ES-I3 (cell line): Measurements from ENCODE around the gene SMPD3.
"Not testable (repeated sequence)": the region's sequence is repeated elsewhere in the genome, so short reads cannot be mapped to it uniquely, and the experiment has no call there.

ENCODE experiments used
- H3K36me3 ChIP-seq: 2 replicates; pipeline ENCODE4 v1.6.1; 2013; ENCODE audit warnings: mild to moderate bottlenecking, low read length, control low read depth, moderate library complexity; ENCODE audit not compliant: insufficient read depth
- H3K4me1 ChIP-seq: 2 replicates; pipeline ENCODE4 v1.6.1; 2013; ENCODE audit warnings: mild to moderate bottlenecking, control low read depth, low read length; ENCODE audit not compliant: insufficient read depth
- H3K9ac ChIP-seq: 2 replicates; pipeline ENCODE4 v1.6.1; 2013; ENCODE audit warnings: low read depth, mild to moderate bottlenecking, low read length, moderate library complexity
- H3K9me3 ChIP-seq: 2 replicates; pipeline ENCODE4 v1.6.1; 2013; ENCODE audit warnings: mild to moderate bottlenecking, low read length, moderate library complexity; ENCODE audit not compliant: control insufficient read depth, insufficient read depth

Gene SMPD3

DNA sequence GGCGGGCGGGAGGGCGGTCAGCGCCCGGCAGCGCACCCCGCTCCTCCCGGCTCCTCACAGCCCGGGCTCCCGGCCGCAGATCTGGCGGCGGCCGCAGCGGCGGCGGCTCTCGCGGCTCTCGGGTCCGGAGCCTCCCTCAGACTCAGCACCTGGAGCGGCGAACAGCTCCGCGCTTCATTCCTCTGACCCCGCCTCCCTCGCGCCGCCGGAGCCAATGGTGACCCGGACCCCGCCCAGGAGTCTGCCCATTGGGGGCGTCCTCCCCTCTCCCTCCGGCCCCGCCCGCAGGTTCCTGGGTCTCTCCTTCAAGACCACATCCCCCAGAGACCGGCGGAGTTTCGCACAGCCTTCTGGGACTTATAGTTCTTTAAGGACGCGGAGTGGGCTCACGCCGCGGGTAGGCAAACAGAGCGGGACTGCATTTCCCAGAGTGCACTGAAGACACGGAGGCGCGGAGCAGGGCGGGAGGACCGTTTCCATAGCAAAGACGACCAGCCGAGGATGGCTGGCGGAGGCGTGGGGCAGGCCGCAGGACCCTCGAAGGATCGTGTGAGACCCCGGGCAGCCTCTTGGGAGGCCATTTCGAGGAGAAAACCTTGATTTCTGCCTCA lies at the start of gene SMPD3:
Gene SMPD3 (minus strand): TSS at position 149 of the 611 bp plus-strand sequence. CDS start 76,327 bp downstream, outside the sequence.
- Histone ChIP-seq H3K36me3 (no peaks in the 10 kb centered on the region), H3K9ac (peak within 1 kb of the TSS; percentile 43; the same call in 1 of the 2 replicates), H3K9me3 (no peaks in the 10 kb centered on the region), H3K4me1 (no peaks in the 10 kb centered on the region)

DNA sequence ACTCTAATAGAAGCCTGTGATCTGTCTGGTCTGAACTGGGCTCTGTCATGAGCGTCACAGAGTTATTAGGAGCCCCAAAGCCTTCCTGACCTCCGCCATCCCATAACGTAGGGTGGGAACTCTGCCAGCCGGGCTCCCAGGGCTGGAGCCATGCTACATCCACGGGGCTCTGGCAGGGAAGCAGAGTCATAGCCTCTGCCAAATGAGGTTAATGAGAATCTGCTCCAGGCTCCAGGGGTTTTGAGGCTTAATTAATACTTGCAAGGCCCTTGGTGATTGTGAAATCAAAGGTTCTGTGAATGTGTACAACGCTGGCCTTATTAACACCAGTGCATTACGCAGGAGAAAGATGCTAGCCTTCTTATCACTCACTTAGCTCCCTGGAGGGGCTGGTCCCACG lies 48.4 kb upstream of the SMPD3 start:
- no peaks in the 10 kb centered on the region for H3K36me3 ChIP-seq
- H3K4me1 ChIP-seq: peaks cover 2% of the 10 kb centered on the region; the same call in 1 of the 2 replicates
- no peaks in the 10 kb centered on the region for H3K9me3 ChIP-seq
- H3K9ac ChIP-seq: no peak overlapping the region

GRCh38 chr16:68494261-68494660 lies 46.0 kb upstream of the SMPD3 start:
- H3K9ac ChIP-seq, H3K9me3 ChIP-seq, H3K36me3 ChIP-seq: not testable (repeated sequence)
- peaks cover 16% of the 10 kb centered on the region; the same call in 1 of the 2 replicates for H3K4me1 ChIP-seq

- Histone ChIP-seq H3K9ac (no peak overlapping the region), H3K4me1 (peaks cover 16% of the 10 kb centered on the region; the same call in 1 of the 2 replicates), H3K9me3 (no peaks in the 10 kb centered on the region), H3K36me3 (no peaks in the 10 kb centered on the region)
Observed at GRCh38 chr16:68493412-68494070, 45.2 kb upstream of the SMPD3 start.

- H3K36me3 ChIP-seq: no peaks in the 10 kb centered on the region
- H3K9me3 ChIP-seq: no peaks in the 10 kb centered on the region
- H3K4me1 ChIP-seq: peaks cover 16% of the 10 kb centered on the region; the same call in 1 of the 2 replicates
- no peak overlapping the region for H3K9ac ChIP-seq
Observed at GRCh38 chr16:68492543-68493411, 44.5 kb upstream of the SMPD3 start.

DNA sequence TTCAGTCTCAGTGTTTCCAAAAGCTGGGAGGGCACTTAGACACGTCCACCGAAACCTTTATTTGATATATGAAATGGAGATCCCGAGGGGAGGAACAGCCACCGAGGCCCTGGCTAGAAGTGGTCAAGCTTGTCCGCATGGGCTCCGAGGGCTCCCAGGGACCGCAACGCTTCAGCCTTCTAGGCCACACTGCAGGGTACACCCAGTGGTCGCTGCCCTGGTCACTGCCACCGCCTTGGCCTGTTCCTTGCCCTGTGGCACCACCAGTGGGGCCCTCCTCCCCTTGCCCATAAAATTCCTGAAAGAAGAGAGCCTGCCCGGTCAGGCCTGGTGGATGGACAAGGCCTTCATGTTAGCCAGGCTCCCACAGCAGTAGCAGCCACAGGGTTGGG lies 43.8 kb upstream of the SMPD3 start:
- no peaks in the 10 kb centered on the region for H3K9me3 ChIP-seq
- H3K9ac ChIP-seq: no peak overlapping the region
- peaks cover 19% of the 10 kb centered on the region for H3K4me1 ChIP-seq
- no peaks in the 10 kb centered on the region for H3K36me3 ChIP-seq

GRCh38 chr16:68491576-68491950 lies 43.3 kb upstream of the SMPD3 start:
- Histone ChIP-seq H3K9ac (no peak overlapping the region), H3K9me3 (no peaks in the 10 kb centered on the region), H3K4me1 (peaks cover 24% of the 10 kb centered on the region)

GRCh38 chr16:68490829-68491575 lies 42.7 kb upstream of the SMPD3 start:
- H3K9ac ChIP-seq: no peak overlapping the region
- no peaks in the 10 kb centered on the region for H3K9me3 ChIP-seq
- H3K36me3 ChIP-seq: no peaks in the 10 kb centered on the region
- H3K4me1 ChIP-seq: peaks cover 26% of the 10 kb centered on the region

More at GRCh38 chr16:68491576-68491950, 43.3 kb upstream of the SMPD3 start:
- no peaks in the 10 kb centered on the region for H3K36me3 ChIP-seq

DNA sequence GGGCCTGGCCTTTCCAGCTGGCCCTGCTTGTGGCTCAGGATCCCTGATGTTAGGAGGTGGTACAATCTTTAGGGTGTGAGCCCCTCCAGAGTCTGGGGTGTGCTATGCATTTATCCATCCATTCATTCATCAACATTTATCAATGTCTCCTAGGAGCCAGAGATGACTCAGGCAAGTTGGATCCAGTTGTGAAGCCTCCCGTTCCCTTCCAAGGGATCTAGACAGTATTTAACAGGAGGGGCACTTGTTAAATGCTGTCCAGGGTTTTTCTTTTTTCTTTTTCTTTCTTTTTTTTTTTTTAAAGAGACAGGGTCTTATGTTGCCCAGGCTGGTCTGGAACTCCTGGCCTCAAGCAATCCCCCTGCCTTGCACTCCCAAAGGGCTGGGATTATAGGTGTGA lies 42.0 kb upstream of the SMPD3 start:
- Histone ChIP-seq H3K4me1 (peaks cover 26% of the 10 kb centered on the region), H3K9me3 (no peaks in the 10 kb centered on the region), H3K9ac (no peak overlapping the region), H3K36me3 (no peaks in the 10 kb centered on the region)

GRCh38 chr16:68488554-68488953 lies 40.2 kb upstream of the SMPD3 start:
- H3K9me3 ChIP-seq: no peaks in the 10 kb centered on the region
- no peak overlapping the region for H3K9ac ChIP-seq
- no peaks in the 10 kb centered on the region for H3K36me3 ChIP-seq
- H3K4me1 ChIP-seq: peaks cover 26% of the 10 kb centered on the region

GRCh38 chr16:68487669-68488068 lies 39.4 kb upstream of the SMPD3 start:
- no peaks in the 10 kb centered on the region for H3K36me3 ChIP-seq
- no peak overlapping the region for H3K9ac ChIP-seq
- no peaks in the 10 kb centered on the region for H3K9me3 ChIP-seq
- peaks cover 26% of the 10 kb centered on the region for H3K4me1 ChIP-seq

- H3K4me1 ChIP-seq: peaks cover 26% of the 10 kb centered on the region
- H3K36me3 ChIP-seq: no peaks in the 10 kb centered on the region
- no peak overlapping the region for H3K9ac ChIP-seq
- no peaks in the 10 kb centered on the region for H3K9me3 ChIP-seq
Observed at GRCh38 chr16:68487203-68487514, 38.9 kb upstream of the SMPD3 start.

DNA sequence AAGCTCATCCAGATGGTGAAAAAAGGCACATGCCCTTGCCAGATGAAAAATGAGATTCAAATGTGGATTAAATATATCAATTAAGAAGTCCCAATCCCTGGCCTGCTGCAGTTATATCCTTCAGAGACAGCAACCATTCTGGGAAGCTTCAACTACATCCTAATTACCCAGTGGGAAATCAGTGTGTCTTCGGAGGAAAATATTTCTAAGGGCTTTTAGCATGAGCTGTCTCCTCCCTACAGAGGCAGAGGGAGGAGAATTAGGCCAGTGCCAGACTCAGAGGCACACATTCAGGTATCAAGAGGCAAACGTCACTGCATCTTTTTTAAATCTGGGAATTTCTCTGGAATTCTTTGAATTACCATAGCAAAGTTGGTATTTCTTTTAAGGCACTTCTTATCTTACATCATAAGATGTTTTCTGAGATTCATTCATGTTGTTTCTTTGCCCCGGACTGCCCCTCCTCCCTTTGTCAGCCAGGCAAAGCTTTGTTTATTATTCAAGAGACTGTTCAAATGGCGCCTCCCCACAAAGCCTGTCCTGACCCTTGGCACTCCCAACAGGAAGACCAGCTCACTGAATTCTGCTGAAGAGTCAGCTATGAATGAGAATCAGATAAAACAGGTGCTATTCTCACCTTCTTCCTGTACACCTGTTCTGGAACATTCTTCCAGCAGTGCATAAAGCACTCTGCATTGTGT lies 38.3 kb upstream of the SMPD3 start:
- H3K9me3 ChIP-seq: no peaks in the 10 kb centered on the region
- peaks cover 23% of the 10 kb centered on the region for H3K4me1 ChIP-seq
- no peak overlapping the region for H3K9ac ChIP-seq
- no peaks in the 10 kb centered on the region for H3K36me3 ChIP-seq

DNA sequence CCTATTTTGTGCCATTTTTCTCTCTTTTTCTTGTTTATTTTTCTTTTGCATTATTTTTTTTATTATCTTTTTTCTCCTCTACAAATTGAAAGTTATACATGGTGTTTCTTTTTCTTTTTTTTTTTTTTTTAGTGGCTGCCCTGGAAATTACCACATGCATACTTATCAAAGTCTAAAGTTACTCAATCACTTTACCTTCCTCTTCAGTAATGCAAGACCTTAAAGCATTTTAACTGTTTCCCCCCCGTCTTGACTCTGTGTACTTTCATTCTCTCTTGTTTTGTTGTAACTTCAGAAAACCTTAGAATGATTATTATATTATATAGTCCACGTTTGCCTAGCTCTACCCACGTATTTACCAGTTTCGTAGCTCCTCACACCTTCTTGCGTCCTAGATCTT lies 33.3 kb upstream of the SMPD3 start:
- Histone ChIP-seq H3K9me3 (peaks cover 4% of the 10 kb centered on the region; the same call in 1 of the 2 replicates), H3K4me1 (peaks cover 14% of the 10 kb centered on the region), H3K36me3 (no peaks in the 10 kb centered on the region), H3K9ac (no peak overlapping the region)
